GM12878 (cell line): ENCODE results near the gene MAST2. TPM values are rescaled to one million over a fixed set of nuclear protein-coding genes. Genes with fewer than 3 reads are reported as not detected.
A peak's percentile ranks its signal among the peaks of the same experiment; 100 is the strongest.

Source experiments
- ATAC-seq: fragments of 200-7000 bp; cut with Tn5 transposase; 3 replicates; pipeline ENCODE4 v1.9.1; 2020; ENCODE audit warnings: mild to moderate bottlenecking, moderate library complexity
- BruUV-seq: library from RNA; stranded (reverse); fragments of 400-500 nt; replicated peaks from 2 replicates; lab custom pipeline; 2021; lab: Mats Ljungman, UMichigan
- CTCF ChIA-PET: fragments of 300-600 bp; sonication (Branson Sonifier 250); formaldehyde crosslinking; extraction: SDS; loops from one replicate; lab custom pipeline; 2021; ENCODE audit warnings: inconsistent platforms; lab: Yijun Ruan, JAX
- POLR2A ChIA-PET: fragments of 350-600 bp; formaldehyde crosslinking; extraction: SDS; loops from one replicate; lab custom pipeline; 2021; ENCODE audit warnings: inconsistent platforms; lab: Charles Lee
- RAD21 ChIA-PET: fragments of 300-600 bp; sonication (Branson Sonifier 250); formaldehyde crosslinking; loops from one replicate; lab custom pipeline; 2023; ENCODE audit warnings: antibody characterized with exemption; ENCODE audit not compliant: unreplicated experiment; lab: Charles Lee
- SMC1A ChIA-PET: fragments of 300-600 bp; sonication (Branson Sonifier 250); formaldehyde crosslinking; loops from one replicate; lab custom pipeline; 2023; ENCODE audit not compliant: unreplicated experiment, uncharacterized antibody; lab: Charles Lee
- DNase-seq: peaks from one replicate; pipeline ENCODE4 v3.0.0-alpha.2; 2011; ENCODE audit warnings: low read depth, low spot score
- FAIRE-seq: peaks from 3 replicates; lab custom pipeline; 2011; peaks lifted over from hg19 to GRCh38; lab: Jason Lieb, UNC
- H2AFZ ChIP-seq: 2 replicates; pipeline ENCODE4 v1.6.0; 2011; ENCODE audit warnings: low read depth, low read length, control low read depth; ENCODE audit not compliant: control insufficient read depth
- H3K27ac ChIP-seq: 2 replicates; pipeline ENCODE4 v1.5.1; 2011; ENCODE audit warnings: control low read depth; ENCODE audit not compliant: control insufficient read depth, insufficient read depth
- H3K27me3 ChIP-seq, 2 experiments: replicated peaks in 1 of 2; 2 replicates each; pipeline versions ENCODE4 v1.6.0 to v1.6.1; 2011; ENCODE audit warnings: low read length in 1 of 2; ENCODE audit not compliant: control insufficient read depth in 2 of 2, insufficient read depth in 2 of 2
- H3K36me3 ChIP-seq, 2 experiments: 2 replicates each; pipeline ENCODE4 v1.5.1; 2011; ENCODE audit warnings: low read length in 1 of 2; ENCODE audit not compliant: control insufficient read depth in 2 of 2, insufficient read depth in 2 of 2
- H3K4me1 ChIP-seq: 2 replicates; pipeline ENCODE4 v1.6.1; 2011; ENCODE audit warnings: mild to moderate bottlenecking, low read length, moderate library complexity, mixed read lengths; ENCODE audit not compliant: control insufficient read depth, insufficient read depth
- H3K4me2 ChIP-seq: 2 replicates; pipeline ENCODE4 v1.6.0; 2011; ENCODE audit warnings: control low read depth; ENCODE audit not compliant: control insufficient read depth, insufficient read depth
- H3K4me3 ChIP-seq: fragments of 200-600 bp; sonication (generic); 2 replicates; pipeline ENCODE4 v1.5.1; 2016
- H3K79me2 ChIP-seq: 2 replicates; pipeline ENCODE4 v1.6.0; 2011; ENCODE audit warnings: low read length; ENCODE audit not compliant: control insufficient read depth, insufficient read depth
- H3K9ac ChIP-seq: 2 replicates; pipeline ENCODE4 v1.8.0; 2011; ENCODE audit warnings: low read length, control low read depth, mixed read lengths; ENCODE audit not compliant: control insufficient read depth, insufficient read depth
- H3K9me3 ChIP-seq: replicated peaks from 3 replicates; pipeline ENCODE4 v1.5.1; 2011; ENCODE audit warnings: mild to moderate bottlenecking, low read length; ENCODE audit not compliant: control insufficient read depth, insufficient read depth
- H4K20me1 ChIP-seq: 2 replicates; pipeline ENCODE4 v1.6.0; 2011; ENCODE audit not compliant: control insufficient read depth, insufficient read depth
- BHLHE40 ChIP-seq, 2 experiments: fragments of 450-650 bp in 1 of 2; IDR thresholded peaks; 2 replicates each; pipeline ENCODE4 v1.6.1; 2011 to 2017; ENCODE audit warnings: low read depth in 2 of 2, borderline replicate concordance in 1 of 2, improper control_type of control experiment in 1 of 2, low read length in 1 of 2, mild to moderate bottlenecking in 1 of 2
- BRCA1 ChIP-seq: IDR thresholded peaks from 2 replicates; pipeline ENCODE4 v1.6.1; 2011; ENCODE audit warnings: low read depth, low read length, improper control_type of control experiment
- CEBPB ChIP-seq, 2 experiments: fragments of 150-350 bp in 1 of 2; IDR thresholded peaks; 2 replicates each; pipeline ENCODE4 v1.6.1; 2012 to 2014; ENCODE audit warnings: low read depth in 2 of 2, low read length in 2 of 2, borderline replicate concordance in 1 of 2, inconsistent platforms in 1 of 2
- CTCF ChIP-seq, 3 experiments: IDR thresholded peaks in 2 of 3; conservative IDR thresholded peaks in 1 of 3; 2 replicates each; pipeline ENCODE4 v1.5.1; 2011; ENCODE audit warnings: low read depth in 3 of 3, low read length in 3 of 3, mild to moderate bottlenecking in 3 of 3, control low read depth in 2 of 3, moderate library complexity in 2 of 3, inconsistent platforms in 1 of 3, mixed read lengths in 1 of 3; ENCODE audit not compliant: control insufficient read depth in 2 of 3, insufficient read depth in 1 of 3; ENCODE audit errors: extremely low read depth in 1 of 3
- ELK1 ChIP-seq: IDR thresholded peaks from 2 replicates; pipeline ENCODE4 v1.6.1; 2012; ENCODE audit warnings: low read depth, low read length, improper control_type of control experiment
- HDAC2 ChIP-seq: fragments of 200-600 bp; sonication (generic); IDR thresholded peaks from 2 replicates; pipeline ENCODE4 v1.6.1; 2017
- HDAC6 ChIP-seq: fragments of 200-600 bp; sonication (generic); IDR thresholded peaks from one replicate; pipeline ENCODE4 v1.8.0; 2017; ENCODE audit warnings: antibody characterized with exemption; ENCODE audit not compliant: unreplicated experiment
- IKZF2 ChIP-seq, 2 experiments: fragments of 450-650 bp; IDR thresholded peaks; 2 replicates each; pipeline ENCODE4 v1.6.1; 2017; ENCODE audit warnings: mild to moderate bottlenecking in 2 of 2, moderate library complexity in 2 of 2
- MXI1 ChIP-seq: fragments of 150-350 bp; IDR thresholded peaks from 2 replicates; pipeline ENCODE4 v1.6.1; 2011; ENCODE audit warnings: low read depth, mild to moderate bottlenecking, inconsistent platforms, low read length, improper control_type of control experiment
- NFYB ChIP-seq: IDR thresholded peaks from 2 replicates; pipeline ENCODE4 v1.6.1; 2011; ENCODE audit warnings: low read depth, mild to moderate bottlenecking, low read length, improper control_type of control experiment, moderate library complexity; ENCODE audit not compliant: insufficient read depth
- NRF1 ChIP-seq: conservative IDR thresholded peaks from 2 replicates; pipeline ENCODE4 v1.6.1; 2011; ENCODE audit warnings: mild to moderate bottlenecking, low read depth, low read length, improper control_type of control experiment
- PAX8 ChIP-seq: fragments of 450-650 bp; IDR thresholded peaks from 2 replicates; pipeline ENCODE4 v1.6.1; 2017; ENCODE audit warnings: mild to moderate bottlenecking, moderate library complexity
- RAD51 ChIP-seq: fragments of 450-650 bp; IDR thresholded peaks from 2 replicates; pipeline ENCODE4 v1.6.1; 2016; ENCODE audit warnings: moderate library complexity, mild to moderate bottlenecking, inconsistent platforms
- RELA ChIP-seq: fragments of 450-650 bp; IDR thresholded peaks from 2 replicates; pipeline ENCODE4 v1.8.0; 2014; ENCODE audit warnings: borderline replicate concordance; ENCODE audit not compliant: partially characterized antibody
- SIX5 ChIP-seq: IDR thresholded peaks from 2 replicates; pipeline ENCODE4 v1.6.1; 2011; ENCODE audit warnings: mild to moderate bottlenecking, low read depth, low read length, moderate library complexity; ENCODE audit not compliant: severe bottlenecking
- SMARCA5 ChIP-seq: fragments of 450-650 bp; IDR thresholded peaks from 2 replicates; pipeline ENCODE4 v1.6.1; 2017; ENCODE audit warnings: mild to moderate bottlenecking
- SRF ChIP-seq, 2 experiments: IDR thresholded peaks; 2 replicates each; pipeline ENCODE4 v1.6.1; 2011; ENCODE audit warnings: low read depth in 2 of 2, low read length in 2 of 2, mild to moderate bottlenecking in 1 of 2, moderate library complexity in 1 of 2
- STAT1 ChIP-seq: fragments of 450-650 bp; conservative IDR thresholded peaks from 2 replicates; pipeline ENCODE4 v1.6.1; 2014; ENCODE audit warnings: antibody characterized with exemption, mild to moderate bottlenecking
- USF2 ChIP-seq: IDR thresholded peaks from 2 replicates; pipeline ENCODE4 v1.6.1; 2011; ENCODE audit warnings: low read depth, low read length, improper control_type of control experiment, borderline replicate concordance
- YY1 ChIP-seq: IDR thresholded peaks from 2 replicates; pipeline ENCODE4 v1.6.1; 2011; ENCODE audit warnings: low read depth, mild to moderate bottlenecking, low read length
- ZZZ3 ChIP-seq: IDR thresholded peaks from 2 replicates; pipeline ENCODE4 v1.6.1; 2011; ENCODE audit warnings: low read depth; ENCODE audit not compliant: control insufficient read depth, insufficient read length
- WGBS: methylation state at CpG from one replicate; pipeline ENCODE4 v1.1.6; 2016; ENCODE audit warnings: low lambda C conversion rate; ENCODE audit not compliant: insufficient replicate concordance, insufficient coverage; ENCODE audit errors: missing lambda C conversion rate; 5-methylcytosine and 5-hydroxymethylcytosine counted together
- in situ Hi-C: fragments of 300-500 bp; cut with MboI; formaldehyde crosslinking; loops from 9 replicates; pipeline ENCODE4 v1.14.3; 2018; ENCODE audit warnings: mixed read lengths
- intact Hi-C: fragments of 100-400 bp; cut with micrococcal nuclease; formaldehyde crosslinking; loops from one replicate; pipeline ENCODE4 v1.14.2; 2022; ENCODE audit not compliant: unreplicated experiment
- polyA plus RNA-seq, 11 experiments: library from polyadenylated mRNA; depleted of rRNA in 4 of 11; unstranded in 6 of 11; stranded (reverse) in 5 of 11; fragments of >200 nt; fragmentation: Nextera tagmentation in 4 of 11; fragmentation: Illumina TruSeq in 1 of 11; extraction: Ambion mirVana in 4 of 11; extraction: Trizol in 1 of 11; gene quantifications; 1 replicate in 1 of 11; 2 replicates in 10 of 11; pipeline versions ENCODE4 v1.2.1 to v1.2.3, GENCODE V29; 2011 to 2016; ENCODE audit warnings: inconsistent platforms in 2 of 11, missing spikeins in 2 of 11, low read depth in 1 of 11
- total RNA-seq, 4 experiments: library from RNA; depleted of rRNA in 3 of 4; stranded (reverse); fragments of >200 nt in 3 of 4; fragmentation: Illumina TruSeq in 1 of 4; extraction: Trizol in 1 of 4; gene quantifications; 2 replicates each; pipeline versions ENCODE4 v1.2.1 to v1.2.3, GENCODE V29; 2013 to 2021

Gene MAST2
- total and polyA plus RNA-seq, 10 of the 15 experiments (the other 5 are each of a cell fraction or from before 2014, with no cell fraction given): 1.0 to 28.7 (median 13.8) TPM

- Histone ChIP-seq H3K9ac (no peak overlapping the region), H3K36me3 (no peaks in the 10 kb centered on the region), H3K4me2 (0 out of 2 replicates have a peak overlapping the region, but pooled peaks have one; percentile 19), H3K4me3 (no peak overlapping the region), H3K79me2 (no peaks in the 10 kb centered on the region), H3K27me3 (no peaks in the 10 kb centered on the region), H3K4me1 (no peaks in the 10 kb centered on the region; the same call in 1 of the 2 replicates), H3K27ac (no peak overlapping the region), H3K9me3 (no peaks in the 10 kb centered on the region), H2AFZ (no peak overlapping the region; the same call in 1 of the 2 replicates), H4K20me1 (no peaks in the 10 kb centered on the region)
- intact Hi-C loops (no loop called here), in situ Hi-C loops (no loop called here)
- ATAC-seq: peak; percentile 100
- POLR2A ChIA-PET: no interaction called here
- CTCF ChIA-PET: no interaction called here
- RAD21 ChIA-PET: interaction anchor here (1.2 kb wide), 1 partner anchor 100 kb away, joined by 3 read pairs; no protein-coding TSS in a partner anchor
- BruUV-seq: no TSS peak
- TF ChIP-seq YY1 (no peak), NRF1 (no peak), SRF (IDR thresholded peaks at IDR 0.05; ENCODE audit: low read depth in 2 of 2, low read length in 2 of 2) (peak; percentile 70 to 82), HDAC2 (no peak), CTCF (IDR thresholded peaks at IDR 0.05 in 2 of 3, conservative IDR thresholded peaks at IDR 0.05 in 1 of 3; ENCODE audit: control insufficient read depth in 2 of 3, extremely low read depth in 1 of 3, insufficient read depth in 1 of 3, low read depth in 3 of 3, low read length in 3 of 3) (no peak), STAT1 (no peak), ZZZ3 (no peak), RELA (no peak), HDAC6 (no peak), USF2 (peak; percentile 19; the same call in 1 of the 2 replicates), SMARCA5 (no peak), NFYB (0 out of 2 replicates have a peak, but pooled peaks have one; percentile 48), BRCA1 (no peak), IKZF2 (IDR thresholded peaks at IDR 0.05) (peak in 1 of 2 experiments; percentile 18; a peak in 2 of 4 replicates), PAX8 (no peak), MXI1 (no peak), CEBPB (IDR thresholded peaks at IDR 0.05; ENCODE audit: borderline replicate concordance in 1 of 2, low read depth in 2 of 2, low read length in 2 of 2) (no peak), ELK1 (peak; percentile 90; the same call in 1 of the 2 replicates), SIX5 (no peak), BHLHE40 (IDR thresholded peaks at IDR 0.05; ENCODE audit: borderline replicate concordance in 1 of 2, low read depth in 2 of 2, low read length in 1 of 2) (no peak), RAD51 (peak; percentile 72; the same call in 1 of the 2 replicates)
- WGBS: 32% methylated on average over 4 of the region's 4 CpGs
- FAIRE-seq: peak; percentile 41
- SMC1A ChIA-PET: interaction anchor here (0.6 to 1.4 kb wide), 2 partner anchors 18 to 96 kb away, joined by 4 read pairs; partner anchors contain the start of gene MAST2
- peak; percentile 53 for DNase-seq
Measured at GRCh38 chr1:45785583-45785982, 17.8 kb upstream of the MAST2 start.
